Adipocyte (in vitro differentiated cells): Measurements from ENCODE around the gene STK4.

Experiments used
- DNase-seq: peaks from one replicate; pipeline ENCODE4 v3.0.0-alpha.2; 2015; ENCODE audit warnings: low read depth
- H3K27me3 ChIP-seq: replicated peaks from 2 replicates; pipeline ENCODE4 v1.7.0; 2013; ENCODE audit warnings: mild to moderate bottlenecking, low read length, moderate library complexity; ENCODE audit not compliant: control insufficient read depth, insufficient read depth
- H3K36me3 ChIP-seq: 2 replicates; pipeline ENCODE4 v1.7.0; 2013; ENCODE audit warnings: low read length, mild to moderate bottlenecking, moderate library complexity; ENCODE audit not compliant: control insufficient read depth, insufficient read depth, severe bottlenecking
- H3K4me1 ChIP-seq: 2 replicates; pipeline ENCODE4 v1.7.0; 2013; ENCODE audit warnings: mild to moderate bottlenecking, low read length, moderate library complexity; ENCODE audit not compliant: control insufficient read depth, insufficient read depth
- H3K4me3 ChIP-seq: 2 replicates; pipeline ENCODE4 v1.7.0; 2013; ENCODE audit warnings: mild to moderate bottlenecking, low read length, moderate library complexity
- H3K9ac ChIP-seq: 2 replicates; pipeline ENCODE4 v1.7.0; 2013; ENCODE audit warnings: mild to moderate bottlenecking, low read length, moderate library complexity
- H3K9me3 ChIP-seq: 2 replicates; pipeline ENCODE4 v1.7.0; 2013; ENCODE audit warnings: mild to moderate bottlenecking, low read length, moderate library complexity; ENCODE audit not compliant: control insufficient read depth

The STK4 gene

GRCh38 chr20:44936510-44936909, 29.8 kb upstream of the STK4 start:
- Histone ChIP-seq H3K9me3 (no peaks in the 10 kb centered on the region), H3K27me3 (no peaks in the 10 kb centered on the region), H3K4me1 (peaks cover 15% of the 10 kb centered on the region), H3K36me3 (peaks cover 40% of the 10 kb centered on the region), H3K9ac (no peak overlapping the region), H3K4me3 (no peak overlapping the region)
- DNase-seq: no peak

DNA sequence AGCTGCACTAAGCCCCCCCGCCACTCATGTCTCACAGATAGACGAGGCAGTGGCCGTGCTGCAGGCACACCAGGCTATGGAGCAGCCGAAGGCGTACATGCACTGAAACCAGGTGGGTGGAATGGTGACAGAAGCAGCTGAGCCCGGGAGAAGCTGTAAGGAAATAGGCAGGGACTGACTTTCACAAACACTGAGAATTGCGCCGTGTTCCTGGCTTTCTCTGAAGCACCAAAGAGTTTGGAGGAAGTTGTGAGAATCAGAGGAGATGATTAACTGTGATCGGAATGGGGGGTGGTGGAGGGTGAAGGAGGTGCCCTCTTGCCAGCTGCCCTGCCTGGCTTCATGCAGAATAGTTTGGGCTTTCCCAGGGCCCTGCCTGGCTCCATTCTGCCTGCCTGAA, 27.7 kb upstream of the STK4 start:
- H3K36me3 ChIP-seq: peaks cover 44% of the 10 kb centered on the region
- no peaks in the 10 kb centered on the region for H3K9me3 ChIP-seq
- no peaks in the 10 kb centered on the region for H3K27me3 ChIP-seq
- H3K4me3 ChIP-seq: no peak overlapping the region
- no peak for DNase-seq
- H3K4me1 ChIP-seq: peaks cover 15% of the 10 kb centered on the region
- no peak overlapping the region for H3K9ac ChIP-seq

GRCh38 chr20:44941120-44941691, 25.1 kb upstream of the STK4 start:
- H3K4me3 ChIP-seq: no peak overlapping the region
- no peaks in the 10 kb centered on the region for H3K9me3 ChIP-seq
- no peak overlapping the region for H3K9ac ChIP-seq
- H3K4me1 ChIP-seq: peaks cover 18% of the 10 kb centered on the region
- DNase-seq: no peak
- H3K36me3 ChIP-seq: peaks cover 41% of the 10 kb centered on the region
- H3K27me3 ChIP-seq: no peaks in the 10 kb centered on the region

DNA sequence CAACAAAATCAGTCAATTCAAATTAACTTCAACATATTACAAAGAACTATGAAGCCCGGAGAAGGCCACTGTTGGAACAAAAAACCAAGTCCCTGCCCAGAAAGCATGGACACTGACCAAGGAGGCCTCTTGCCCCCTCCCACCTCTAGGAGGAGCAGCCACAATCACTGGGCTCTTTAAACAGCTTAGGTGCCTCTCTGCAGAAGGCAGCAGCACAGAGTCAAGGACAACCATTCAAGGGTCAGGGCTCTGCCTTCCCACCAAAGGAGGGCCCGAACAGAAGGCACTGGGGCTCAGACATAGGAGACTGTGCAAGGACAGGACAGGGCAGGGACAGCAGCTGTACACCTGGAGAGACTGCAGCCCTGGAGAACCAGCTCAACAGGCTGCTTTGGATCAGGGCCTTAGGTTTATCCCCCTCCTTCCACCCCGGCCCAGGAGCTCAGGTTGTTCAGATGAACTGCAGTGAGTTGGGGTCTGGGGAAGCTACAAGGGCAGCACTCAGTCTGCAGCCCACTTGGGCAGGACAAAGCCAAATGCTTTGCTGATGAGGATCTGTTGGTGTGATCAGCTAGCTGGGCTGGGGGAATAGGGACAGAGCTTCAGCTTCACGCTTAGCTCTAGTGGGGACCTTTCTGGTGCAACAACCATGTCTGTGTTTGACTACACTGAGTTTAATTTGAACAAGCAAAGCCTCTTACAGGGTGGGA, 23.9 kb upstream of the STK4 start:
- Histone ChIP-seq H3K4me1 (peaks cover 28% of the 10 kb centered on the region), H3K9me3 (no peaks in the 10 kb centered on the region), H3K36me3 (peaks cover 33% of the 10 kb centered on the region), H3K4me3 (no peak overlapping the region), H3K27me3 (no peaks in the 10 kb centered on the region), H3K9ac (no peak overlapping the region)
- DNase-seq: no peak

GRCh38 chr20:44943828-44944227, 22.5 kb upstream of the STK4 start:
- DNase-seq: no peak
- no peaks in the 10 kb centered on the region for H3K27me3 ChIP-seq
- H3K9me3 ChIP-seq: no peaks in the 10 kb centered on the region
- no peak overlapping the region for H3K4me3 ChIP-seq
- no peak overlapping the region for H3K9ac ChIP-seq
- peaks cover 26% of the 10 kb centered on the region for H3K4me1 ChIP-seq
- peaks cover 41% of the 10 kb centered on the region for H3K36me3 ChIP-seq

- DNase-seq: no peak
- peaks cover 54% of the 10 kb centered on the region for H3K36me3 ChIP-seq
Observed at GRCh38 chr20:44945261-44945660, 21.1 kb upstream of the STK4 start.

GRCh38 chr20:44946271-44946852, 19.9 kb upstream of the STK4 start:
- peaks cover 22% of the 10 kb centered on the region for H3K4me1 ChIP-seq
- no peak overlapping the region for H3K9ac ChIP-seq
- no peaks in the 10 kb centered on the region for H3K27me3 ChIP-seq
- no peak for DNase-seq
- no peaks in the 10 kb centered on the region for H3K9me3 ChIP-seq
- H3K36me3 ChIP-seq: peaks cover 61% of the 10 kb centered on the region
- no peak overlapping the region for H3K4me3 ChIP-seq

More at GRCh38 chr20:44945261-44945660, 21.1 kb upstream of the STK4 start:
- Histone ChIP-seq H3K9ac (no peak overlapping the region), H3K4me1 (peaks cover 22% of the 10 kb centered on the region), H3K9me3 (no peaks in the 10 kb centered on the region), H3K4me3 (no peak overlapping the region), H3K27me3 (no peaks in the 10 kb centered on the region)

GRCh38 chr20:44948107-44948506, 18.2 kb upstream of the STK4 start:
- Histone ChIP-seq H3K36me3 (peaks cover 68% of the 10 kb centered on the region), H3K9ac (no peak overlapping the region), H3K4me3 (no peak overlapping the region), H3K9me3 (no peaks in the 10 kb centered on the region), H3K4me1 (peaks cover 22% of the 10 kb centered on the region), H3K27me3 (no peaks in the 10 kb centered on the region)
- DNase-seq: no peak

- H3K4me1 ChIP-seq: peaks cover 22% of the 10 kb centered on the region
- DNase-seq: no peak
- H3K36me3 ChIP-seq: peaks cover 68% of the 10 kb centered on the region
Observed at GRCh38 chr20:44948513-44948912, 17.8 kb upstream of the STK4 start.

DNA sequence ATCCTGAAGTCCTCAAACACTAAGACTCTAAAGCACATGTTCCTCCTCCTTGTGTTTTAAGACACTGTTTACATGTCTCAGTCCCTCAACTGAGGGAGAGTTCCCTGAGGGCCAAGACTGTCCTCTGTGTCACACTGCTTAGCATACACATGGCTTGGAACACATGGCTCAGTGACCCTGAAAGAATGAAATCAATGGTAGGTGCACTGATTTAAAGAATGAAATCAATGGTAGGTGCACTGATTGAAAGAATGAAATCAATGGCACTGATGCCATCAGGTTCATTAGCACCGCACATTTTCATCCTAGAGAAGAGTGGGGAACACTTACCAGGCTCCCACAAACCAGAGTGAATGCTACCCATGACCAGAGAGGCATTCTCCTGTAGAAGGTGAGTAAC, 15.9 kb upstream of the STK4 start:
- Histone ChIP-seq H3K27me3 (no peaks in the 10 kb centered on the region), H3K36me3 (peaks cover 72% of the 10 kb centered on the region), H3K4me3 (no peak overlapping the region), H3K4me1 (peaks cover 22% of the 10 kb centered on the region), H3K9ac (no peak overlapping the region), H3K9me3 (no peaks in the 10 kb centered on the region)
- DNase-seq: no peak

More at GRCh38 chr20:44948513-44948912, 17.8 kb upstream of the STK4 start:
- no peaks in the 10 kb centered on the region for H3K9me3 ChIP-seq
- no peak overlapping the region for H3K4me3 ChIP-seq
- H3K9ac ChIP-seq: no peak overlapping the region
- no peaks in the 10 kb centered on the region for H3K27me3 ChIP-seq

- no peak overlapping the region for H3K4me3 ChIP-seq
- no peak overlapping the region for H3K9ac ChIP-seq
- DNase-seq: no peak
- H3K27me3 ChIP-seq: no peaks in the 10 kb centered on the region
- H3K9me3 ChIP-seq: no peaks in the 10 kb centered on the region
- peaks cover 6% of the 10 kb centered on the region for H3K4me1 ChIP-seq
- H3K36me3 ChIP-seq: peaks cover 81% of the 10 kb centered on the region
Observed at GRCh38 chr20:44952731-44953130, 13.6 kb upstream of the STK4 start.
